Tibial nerve (tissue), 4 donors: ENCODE results near the gene DDX10. TPM values are rescaled to one million over a fixed set of nuclear protein-coding genes. Genes with fewer than 3 reads are reported as not detected.

Experiments used
- DNase-seq, 2 donors: peaks; one replicate each; pipeline ENCODE4 v3.0.0-alpha.2; 2019; ENCODE audit warnings: low spot score in 2 of 2
- H3K27ac ChIP-seq, 4 donors: fragments of 200-600 bp; sonication (generic) in 3 of 4; one replicate each; pipeline ENCODE4 v1.5.1; 2017 to 2019; ENCODE audit warnings: mild to moderate bottlenecking in 1 of 4
- H3K27me3 ChIP-seq, 2 donors: fragments of 200-600 bp; sonication (generic) in 1 of 2; one replicate each; pipeline versions ENCODE4 v1.5.1 to v1.6.0; 2017 to 2019
- H3K36me3 ChIP-seq, 3 donors: fragments of 200-600 bp; sonication (generic); one replicate each; pipeline ENCODE4 v1.5.1; 2018 to 2019
- H3K4me1 ChIP-seq, 4 donors: fragments of 200-600 bp; sonication (generic) in 3 of 4; one replicate each; pipeline ENCODE4 v1.5.1; 2017 to 2019
- H3K4me3 ChIP-seq, 4 donors: fragments of 200-600 bp; sonication (generic) in 3 of 4; one replicate each; pipeline ENCODE4 v1.5.1; 2017 to 2019; ENCODE audit warnings: mild to moderate bottlenecking in 1 of 4, moderate library complexity in 1 of 4
- H3K9me3 ChIP-seq, 4 donors: fragments of 200-600 bp; sonication (generic) in 3 of 4; one replicate each; pipeline ENCODE4 v1.5.1; 2017 to 2019
- EP300 ChIP-seq, 2 donors: sonication (generic); formaldehyde crosslinking; IDR thresholded peaks; one replicate each; pipeline ENCODE4 v1.6.1; 2017; ENCODE audit warnings: antibody characterized with exemption in 2 of 2, mild to moderate bottlenecking in 1 of 2
- POLR2A ChIP-seq, 2 donors: fragments of 450-650 bp; IDR thresholded peaks; one replicate each; pipeline ENCODE4 v1.6.1; 2017; ENCODE audit warnings: antibody characterized with exemption in 2 of 2, mild to moderate bottlenecking in 2 of 2, moderate library complexity in 2 of 2
- WGBS, 2 donors: methylation state at CpG; one replicate each; pipeline ENCODE4 v1.1.5; 2018; 5-methylcytosine and 5-hydroxymethylcytosine counted together
- total RNA-seq, 4 donors: library from RNA; depleted of rRNA; stranded (reverse); fragments of >200 nt; gene quantifications; one replicate each; pipeline ENCODE4 v1.1.0, GENCODE V29; 2016
- TF ChIP-seq, protein P1 (sequence below), 5 experiments: fragments of 200-600 bp in 3 of 5; fragments of 450-650 bp in 2 of 5; sonication (generic) in 3 of 5; IDR thresholded peaks; one replicate each; pipeline ENCODE4 v1.5.1; 2016 to 2019; ENCODE audit warnings: antibody characterized with exemption in 5 of 5, mild to moderate bottlenecking in 3 of 5, moderate library complexity in 2 of 5

The DDX10 gene
- total RNA-seq, 4 donors from 2014 or later, result 23.1 to 94.7 (median 31.6) TPM

DNA sequence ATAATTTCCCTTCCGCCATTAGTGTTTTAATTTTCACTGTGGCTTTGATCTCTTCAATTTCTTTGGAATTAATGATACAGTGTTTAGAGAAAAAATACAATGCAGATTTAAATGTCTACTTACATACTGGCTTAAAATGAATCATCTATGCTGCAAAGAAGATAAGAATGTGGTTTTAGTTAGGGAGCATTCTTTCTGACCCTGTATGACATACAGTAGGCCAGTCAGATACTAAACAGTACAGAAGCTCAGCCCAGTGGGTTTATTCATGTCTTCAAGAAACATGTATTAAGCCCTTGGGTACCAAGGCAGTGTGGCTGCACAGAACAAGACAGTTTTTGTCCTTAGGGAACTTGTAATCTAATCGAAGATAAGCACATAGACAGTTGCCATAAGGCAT lies 268.8 kb downstream of the DDX10 start:
- 84 to 88% methylated on average over 2 of the region's 2 CpGs for WGBS, 2 donors
- no peak for DNase-seq

GRCh38 chr11:108934289-108934688 lies 269.4 kb downstream of the DDX10 start:
- Histone ChIP-seq H3K27me3 (no peaks in the 10 kb centered on the region), H3K4me3 (no peak overlapping the region), H3K36me3 (no peaks in the 10 kb centered on the region), H3K9me3 (no peaks in the 10 kb centered on the region), H3K27ac (no peak overlapping the region), H3K4me1 (peaks cover 0 to 11% (median 0%) of the 10 kb centered on the region in 4 donors)
- DNase-seq, result no peak
- TF ChIP-seq EP300 (IDR thresholded peaks at IDR 0.05) (no peak), POLR2A (IDR thresholded peaks at IDR 0.05) (no peak)
- TF ChIP-seq, protein P1, sequence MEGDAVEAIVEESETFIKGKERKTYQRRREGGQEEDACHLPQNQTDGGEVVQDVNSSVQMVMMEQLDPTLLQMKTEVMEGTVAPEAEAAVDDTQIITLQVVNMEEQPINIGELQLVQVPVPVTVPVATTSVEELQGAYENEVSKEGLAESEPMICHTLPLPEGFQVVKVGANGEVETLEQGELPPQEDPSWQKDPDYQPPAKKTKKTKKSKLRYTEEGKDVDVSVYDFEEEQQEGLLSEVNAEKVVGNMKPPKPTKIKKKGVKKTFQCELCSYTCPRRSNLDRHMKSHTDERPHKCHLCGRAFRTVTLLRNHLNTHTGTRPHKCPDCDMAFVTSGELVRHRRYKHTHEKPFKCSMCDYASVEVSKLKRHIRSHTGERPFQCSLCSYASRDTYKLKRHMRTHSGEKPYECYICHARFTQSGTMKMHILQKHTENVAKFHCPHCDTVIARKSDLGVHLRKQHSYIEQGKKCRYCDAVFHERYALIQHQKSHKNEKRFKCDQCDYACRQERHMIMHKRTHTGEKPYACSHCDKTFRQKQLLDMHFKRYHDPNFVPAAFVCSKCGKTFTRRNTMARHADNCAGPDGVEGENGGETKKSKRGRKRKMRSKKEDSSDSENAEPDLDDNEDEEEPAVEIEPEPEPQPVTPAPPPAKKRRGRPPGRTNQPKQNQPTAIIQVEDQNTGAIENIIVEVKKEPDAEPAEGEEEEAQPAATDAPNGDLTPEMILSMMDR (IDR thresholded peaks at IDR 0.05), result no peak

More for the DNA sequence above, 268.8 kb downstream of the DDX10 start:
- Histone ChIP-seq H3K9me3 (no peaks in the 10 kb centered on the region), H3K27ac (no peak overlapping the region), H3K27me3 (no peaks in the 10 kb centered on the region), H3K4me1 (peaks cover 0 to 7% (median 0%) of the 10 kb centered on the region in 4 donors), H3K4me3 (no peak overlapping the region), H3K36me3 (no peaks in the 10 kb centered on the region)
- TF ChIP-seq POLR2A (IDR thresholded peaks at IDR 0.05) (no peak), EP300 (IDR thresholded peaks at IDR 0.05) (no peak)
- TF ChIP-seq, protein P1 (IDR thresholded peaks at IDR 0.05), result no peak

DNA sequence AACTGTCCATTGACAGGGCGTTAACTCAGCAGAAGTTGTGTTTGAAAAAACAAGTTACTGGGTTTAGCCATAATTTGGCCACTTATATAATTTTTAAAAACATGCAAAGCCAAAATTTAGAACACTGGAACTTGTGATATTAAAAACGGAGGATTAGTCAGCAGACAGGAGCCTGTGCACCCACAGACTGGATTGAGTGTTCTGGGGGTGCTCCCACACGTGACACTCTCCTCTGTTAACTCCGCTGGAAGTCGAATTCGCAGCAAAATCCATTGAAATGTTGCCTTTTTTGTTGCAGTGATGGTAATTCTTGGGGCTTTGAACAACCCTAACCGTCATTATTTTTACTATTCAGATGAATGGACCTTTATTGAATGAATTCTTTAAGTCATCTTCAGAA lies 269.8 kb downstream of the DDX10 start:
- DNase-seq, result no peak
- 90 to 94% methylated on average over 7 of the region's 7 CpGs for WGBS, 2 donors
- Histone ChIP-seq H3K27ac (no peak overlapping the region), H3K36me3 (peaks cover 0 to 1% (median 0%) of the 10 kb centered on the region in 3 donors), H3K9me3 (no peaks in the 10 kb centered on the region), H3K4me3 (no peak overlapping the region), H3K4me1 (peaks cover 0 to 11% (median 0%) of the 10 kb centered on the region in 4 donors), H3K27me3 (no peaks in the 10 kb centered on the region)
- TF ChIP-seq POLR2A (IDR thresholded peaks at IDR 0.05), result no peak
- TF ChIP-seq, protein P1 (IDR thresholded peaks at IDR 0.05), result no peak
- TF ChIP-seq EP300 (IDR thresholded peaks at IDR 0.05), result no peak

DNA sequence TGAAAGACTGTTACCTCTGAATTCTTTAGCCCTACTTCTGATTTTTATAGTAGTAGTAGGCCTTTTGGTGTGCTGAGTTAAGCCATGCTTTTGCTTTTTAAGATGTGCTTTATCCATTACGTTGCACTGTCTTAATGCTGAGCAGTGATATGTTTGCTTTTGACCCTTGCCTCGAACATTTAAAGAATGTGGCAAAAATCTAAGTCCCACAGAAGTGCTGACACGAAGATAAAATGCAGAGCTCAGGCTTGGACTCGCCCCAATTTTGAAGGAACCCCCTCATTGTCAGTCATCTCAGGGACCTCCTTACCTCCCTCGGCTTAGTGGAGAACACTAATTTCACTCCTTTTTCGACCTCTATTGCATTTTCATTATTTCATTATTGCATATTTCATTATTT lies 272.9 kb downstream of the DDX10 start:
- H3K27ac ChIP-seq, result no peak overlapping the region
- H3K4me1 ChIP-seq, result peaks cover 0 to 11% (median 0%) of the 10 kb centered on the region in 4 donors
- DNase-seq, result no peak
- no peak overlapping the region for H3K4me3 ChIP-seq
- H3K36me3 ChIP-seq, result peaks cover 0 to 31% (median 0%) of the 10 kb centered on the region in 3 donors
- no peaks in the 10 kb centered on the region for H3K27me3 ChIP-seq
- H3K9me3 ChIP-seq, result no peaks in the 10 kb centered on the region
- TF ChIP-seq, protein P1 (IDR thresholded peaks at IDR 0.05), result no peak
- TF ChIP-seq EP300 (IDR thresholded peaks at IDR 0.05) (no peak), POLR2A (IDR thresholded peaks at IDR 0.05) (no peak)
- WGBS, 2 donors, result 67 to 76% methylated on average over 6 of the region's 6 CpGs

- Histone ChIP-seq H3K27me3 (no peaks in the 10 kb centered on the region), H3K4me3 (no peak overlapping the region), H3K4me1 (peaks cover 0 to 11% (median 0%) of the 10 kb centered on the region in 4 donors), H3K9me3 (no peaks in the 10 kb centered on the region), H3K36me3 (peaks cover 0 to 38% (median 0%) of the 10 kb centered on the region in 3 donors), H3K27ac (no peak overlapping the region)
- WGBS, 2 donors, result 50 to 71% methylated on average over 1 of the region's 1 CpG
- no peak for DNase-seq
- TF ChIP-seq POLR2A (IDR thresholded peaks at IDR 0.05) (no peak), EP300 (IDR thresholded peaks at IDR 0.05) (no peak)
- TF ChIP-seq, protein P1 (IDR thresholded peaks at IDR 0.05), result no peak
These were observed 273.7 kb downstream of the DDX10 start for GRCh38 chr11:108938604-108939003.
